ENCODE data around the gene GIPR.

The GIPR gene

DNA sequence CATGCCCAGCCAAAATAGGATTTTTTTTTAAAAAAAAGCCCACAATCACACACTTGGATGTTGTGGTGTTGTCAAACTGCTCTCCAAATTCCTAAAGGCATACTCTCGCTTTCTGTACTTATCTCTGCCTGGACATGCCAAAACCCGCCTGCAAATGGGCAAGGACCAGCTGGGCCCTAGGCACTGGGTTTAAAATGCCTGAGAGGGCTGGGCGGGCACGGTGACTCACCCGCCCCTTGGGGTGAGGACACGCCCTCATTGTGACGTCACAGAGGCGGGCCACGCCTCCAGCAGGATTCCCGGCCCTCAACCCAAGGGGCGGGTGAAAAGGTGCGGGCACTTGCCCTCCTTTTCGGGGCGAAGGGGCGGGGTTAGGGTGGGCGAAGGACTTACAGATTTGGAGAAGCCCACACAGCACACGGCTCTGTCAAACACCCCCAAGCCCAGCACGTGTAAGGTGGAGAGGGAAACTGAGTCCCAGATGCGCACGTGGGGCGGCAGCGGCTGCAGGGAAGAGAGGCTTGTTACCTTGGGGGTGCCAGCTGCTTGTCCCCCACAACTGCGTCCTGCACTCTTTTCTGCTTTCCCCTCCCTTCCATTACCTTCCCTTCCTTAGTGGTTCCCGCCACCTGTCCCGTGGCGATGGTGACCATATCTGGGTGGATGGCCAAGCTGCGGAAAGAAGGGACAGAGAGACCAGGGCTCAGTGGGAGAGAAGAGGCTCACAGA lies 35.4 kb upstream of the GIPR start:
- TF ChIP-seq, protein P1, sequence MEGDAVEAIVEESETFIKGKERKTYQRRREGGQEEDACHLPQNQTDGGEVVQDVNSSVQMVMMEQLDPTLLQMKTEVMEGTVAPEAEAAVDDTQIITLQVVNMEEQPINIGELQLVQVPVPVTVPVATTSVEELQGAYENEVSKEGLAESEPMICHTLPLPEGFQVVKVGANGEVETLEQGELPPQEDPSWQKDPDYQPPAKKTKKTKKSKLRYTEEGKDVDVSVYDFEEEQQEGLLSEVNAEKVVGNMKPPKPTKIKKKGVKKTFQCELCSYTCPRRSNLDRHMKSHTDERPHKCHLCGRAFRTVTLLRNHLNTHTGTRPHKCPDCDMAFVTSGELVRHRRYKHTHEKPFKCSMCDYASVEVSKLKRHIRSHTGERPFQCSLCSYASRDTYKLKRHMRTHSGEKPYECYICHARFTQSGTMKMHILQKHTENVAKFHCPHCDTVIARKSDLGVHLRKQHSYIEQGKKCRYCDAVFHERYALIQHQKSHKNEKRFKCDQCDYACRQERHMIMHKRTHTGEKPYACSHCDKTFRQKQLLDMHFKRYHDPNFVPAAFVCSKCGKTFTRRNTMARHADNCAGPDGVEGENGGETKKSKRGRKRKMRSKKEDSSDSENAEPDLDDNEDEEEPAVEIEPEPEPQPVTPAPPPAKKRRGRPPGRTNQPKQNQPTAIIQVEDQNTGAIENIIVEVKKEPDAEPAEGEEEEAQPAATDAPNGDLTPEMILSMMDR (IDR thresholded peaks at IDR 0.05; ENCODE audit: insufficient read depth, low read depth, low read length, missing control alignments): no peak
- H3K4me3 ChIP-seq (ENCODE audit: low read length): no peak overlapping the region
- DNase-seq (ENCODE audit: low read depth): peak; percentile 99

DNA sequence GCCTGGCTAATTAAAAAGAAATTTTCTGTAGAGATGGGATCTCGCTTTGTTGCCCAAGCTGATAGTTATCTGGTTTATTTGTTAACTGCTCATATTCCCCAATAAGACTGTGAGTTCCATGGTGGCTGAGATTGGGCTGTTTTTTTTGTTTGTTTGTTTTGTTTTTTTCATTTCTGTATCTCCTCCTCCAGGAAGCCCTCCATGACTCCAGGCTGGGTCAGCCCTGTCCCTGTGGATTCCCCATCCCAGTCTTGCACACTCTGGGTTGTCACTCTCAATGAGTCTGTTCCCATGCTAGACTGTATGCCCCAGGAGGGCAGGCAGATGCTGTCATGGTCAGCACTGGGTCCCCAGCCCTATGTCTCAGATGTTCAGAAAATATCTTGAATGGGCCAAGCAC lies 31.7 kb upstream of the GIPR start:
- TF ChIP-seq, protein P1 (IDR thresholded peaks at IDR 0.05; ENCODE audit: insufficient read depth, low read depth, low read length, missing control alignments): no peak

DNA sequence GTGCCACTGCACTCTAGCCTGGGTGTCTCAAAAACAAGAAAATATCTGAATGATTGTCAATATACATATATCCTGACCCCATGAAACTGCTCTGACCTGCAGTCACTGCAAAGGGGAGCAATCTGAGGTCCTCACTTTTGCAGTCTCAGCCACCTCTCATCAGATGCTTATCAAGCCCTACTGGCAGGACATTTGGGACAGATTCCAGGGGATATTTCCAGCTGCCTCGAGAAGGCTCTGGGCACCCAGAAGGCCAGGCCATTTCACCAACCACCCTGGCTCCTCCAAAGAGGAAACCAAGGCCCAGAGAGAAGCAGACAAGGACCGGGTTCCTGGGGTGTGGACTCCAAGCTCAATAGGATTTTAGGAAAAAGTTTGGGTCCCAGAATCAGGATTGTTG lies 31.1 kb upstream of the GIPR start:
- no peak overlapping the region for H3K4me3 ChIP-seq (ENCODE audit: low read length)
- TF ChIP-seq, protein P1 (IDR thresholded peaks at IDR 0.05; ENCODE audit: insufficient read depth, low read depth, low read length, missing control alignments): no peak
- no peak for DNase-seq (ENCODE audit: low read depth)

More for the DNA sequence above, 31.7 kb upstream of the GIPR start:
- H3K4me3 ChIP-seq (ENCODE audit: low read length): no peak overlapping the region
- no peak for DNase-seq (ENCODE audit: low read depth)

DNA sequence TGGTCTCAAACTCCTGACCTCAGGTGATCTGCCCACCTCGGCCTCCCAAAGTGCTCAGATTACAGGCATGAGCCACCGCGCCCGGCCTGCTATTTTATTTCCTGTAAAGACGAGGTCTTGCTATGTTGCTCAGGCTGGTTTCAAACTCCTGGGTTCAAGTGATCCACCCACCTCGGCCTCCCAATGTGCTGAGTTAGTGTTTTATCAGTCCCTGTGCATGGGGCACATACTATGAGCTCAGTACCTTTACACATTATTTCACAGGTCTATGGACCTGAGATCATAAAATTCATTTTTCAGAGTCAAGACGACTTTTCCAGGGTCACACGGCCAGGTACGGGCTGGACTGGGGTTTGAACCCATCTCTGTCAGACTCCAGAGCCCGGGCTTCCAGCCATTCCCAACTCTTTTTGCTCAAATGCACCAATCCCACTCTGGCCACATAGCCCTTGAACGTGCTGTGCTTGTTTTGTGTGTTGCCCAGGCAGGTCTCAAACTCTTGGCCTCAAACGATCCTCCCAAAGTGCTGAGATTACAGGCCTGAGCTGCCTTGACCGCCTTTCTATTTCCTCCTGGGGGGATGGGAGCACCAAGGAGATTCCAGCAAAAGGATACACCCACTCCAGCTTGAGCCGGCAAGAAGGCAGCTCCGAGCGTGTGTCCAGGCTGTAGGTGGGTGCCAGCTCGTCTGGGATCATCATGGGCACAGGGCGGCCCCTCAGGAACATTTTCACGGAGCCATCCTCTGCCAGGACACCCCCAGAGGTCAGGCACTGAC lies 29.9 kb upstream of the GIPR start:
- TF ChIP-seq, protein P1 (IDR thresholded peaks at IDR 0.05; ENCODE audit: insufficient read depth, low read depth, low read length, missing control alignments): no peak
- peak overlapping the region; percentile 83 for H3K4me3 ChIP-seq (ENCODE audit: low read length)
- DNase-seq (ENCODE audit: low read depth): peak; percentile 63

GRCh38 chr19:45638930-45639729 lies 28.9 kb upstream of the GIPR start, which contains the start of gene EML2:
Gene EML2 (minus strand): TSS chr19:45639397. CDS start chr19:45639376, 21 bp downstream.
- peak; percentile 47 for DNase-seq (ENCODE audit: low read depth)
- peak within 1 kb of the TSS; percentile 83 for H3K4me3 ChIP-seq (ENCODE audit: low read length)
- TF ChIP-seq, protein P1 (IDR thresholded peaks at IDR 0.05; ENCODE audit: insufficient read depth, low read depth, low read length, missing control alignments): peak; percentile 34

- peak overlapping the region; percentile 21 for H3K4me3 ChIP-seq (ENCODE audit: low read length)
- TF ChIP-seq, protein P1 (IDR thresholded peaks at IDR 0.05; ENCODE audit: insufficient read depth, low read depth, low read length, missing control alignments): no peak
- peak; percentile 84 for DNase-seq (ENCODE audit: low read depth)
Measured at GRCh38 chr19:45640849-45641273, 27.2 kb upstream of the GIPR start.
